ENCODE data around the gene MECP2.
A peak's percentile ranks its signal among the peaks of the same experiment; 100 is the strongest.
"Not testable (repeated sequence)": the region's sequence is repeated elsewhere in the genome, so short reads cannot be mapped to it uniquely, and the experiment has no call there.

MECP2 gene

GRCh38 chrX:154097589-154098541, at the start of gene MECP2:
MECP2 (minus strand) TSS chrX:154097717.
- peak; percentile 65 for DNase-seq

- not testable (repeated sequence) for DNase-seq
These were observed 46.5 kb upstream of the MECP2 start, which contains the start of gene OPN1LW for GRCh38 chrX:154144010-154144409. OPN1LW (plus strand) TSS chrX:154144243; CDS start chrX:154144284, 41 bp downstream.

DNA sequence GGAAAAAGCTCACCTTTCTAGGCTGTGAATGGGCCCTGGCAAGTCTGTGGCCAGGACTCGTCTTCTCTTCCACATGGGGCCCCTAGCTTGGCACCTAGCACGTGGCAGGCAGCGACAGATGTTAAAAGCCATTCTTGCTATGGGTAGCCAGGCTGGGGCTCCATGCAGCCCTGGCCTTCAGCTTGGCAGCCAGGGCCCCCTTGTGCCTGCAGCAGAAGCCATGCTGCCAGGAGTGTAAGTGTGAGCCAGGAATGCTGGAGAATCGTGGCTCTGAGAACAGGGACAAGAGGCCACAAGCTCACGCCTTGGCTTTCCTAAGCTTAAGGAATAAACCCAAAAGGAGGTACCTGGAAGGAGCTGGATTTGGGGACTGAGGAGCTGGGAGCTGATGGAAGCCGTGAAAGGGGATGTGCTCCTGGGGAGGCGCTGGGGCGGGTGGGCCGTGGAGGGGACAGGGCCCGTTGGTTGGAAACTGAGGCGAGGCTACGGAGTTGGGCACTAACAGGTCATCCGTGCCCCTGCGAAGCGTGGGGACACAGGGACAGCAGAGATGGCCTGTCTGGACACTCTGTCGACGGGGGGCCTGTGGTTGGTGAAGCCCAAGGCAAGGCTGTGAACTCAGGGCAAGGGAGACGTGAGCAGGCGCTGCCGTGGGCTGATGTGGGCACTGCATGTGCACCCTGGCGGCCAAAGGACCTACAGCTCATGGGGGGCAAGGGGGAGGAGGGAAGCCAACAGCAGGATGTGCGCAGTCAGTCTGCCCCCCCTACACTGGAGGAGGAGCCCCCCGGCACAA, 45.6 kb upstream of the MECP2 start:
- DNase-seq: no peak

- no peak for DNase-seq
These were observed 44.9 kb upstream of the MECP2 start for GRCh38 chrX:154142386-154142785.

DNA sequence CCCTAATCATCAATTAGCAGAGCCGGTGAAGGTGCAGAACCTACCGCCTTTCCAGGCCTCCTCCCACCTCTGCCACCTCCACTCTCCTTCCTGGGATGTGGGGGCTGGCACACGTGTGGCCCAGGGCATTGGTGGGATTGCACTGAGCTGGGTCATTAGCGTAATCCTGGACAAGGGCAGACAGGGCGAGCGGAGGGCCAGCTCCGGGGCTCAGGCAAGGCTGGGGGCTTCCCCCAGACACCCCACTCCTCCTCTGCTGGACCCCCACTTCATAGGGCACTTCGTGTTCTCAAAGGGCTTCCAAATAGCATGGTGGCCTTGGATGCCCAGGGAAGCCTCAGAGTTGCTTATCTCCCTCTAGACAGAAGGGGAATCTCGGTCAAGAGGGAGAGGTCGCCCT, 43.2 kb upstream of the MECP2 start:
- DNase-seq: no peak

- no peak for DNase-seq
These were observed 42.7 kb upstream of the MECP2 start for GRCh38 chrX:154140206-154140605.

- DNase-seq: no peak
These were observed 41.3 kb upstream of the MECP2 start for GRCh38 chrX:154138857-154139256.

GRCh38 chrX:154136627-154137161, 39.2 kb upstream of the MECP2 start:
- no peak for DNase-seq

DNA sequence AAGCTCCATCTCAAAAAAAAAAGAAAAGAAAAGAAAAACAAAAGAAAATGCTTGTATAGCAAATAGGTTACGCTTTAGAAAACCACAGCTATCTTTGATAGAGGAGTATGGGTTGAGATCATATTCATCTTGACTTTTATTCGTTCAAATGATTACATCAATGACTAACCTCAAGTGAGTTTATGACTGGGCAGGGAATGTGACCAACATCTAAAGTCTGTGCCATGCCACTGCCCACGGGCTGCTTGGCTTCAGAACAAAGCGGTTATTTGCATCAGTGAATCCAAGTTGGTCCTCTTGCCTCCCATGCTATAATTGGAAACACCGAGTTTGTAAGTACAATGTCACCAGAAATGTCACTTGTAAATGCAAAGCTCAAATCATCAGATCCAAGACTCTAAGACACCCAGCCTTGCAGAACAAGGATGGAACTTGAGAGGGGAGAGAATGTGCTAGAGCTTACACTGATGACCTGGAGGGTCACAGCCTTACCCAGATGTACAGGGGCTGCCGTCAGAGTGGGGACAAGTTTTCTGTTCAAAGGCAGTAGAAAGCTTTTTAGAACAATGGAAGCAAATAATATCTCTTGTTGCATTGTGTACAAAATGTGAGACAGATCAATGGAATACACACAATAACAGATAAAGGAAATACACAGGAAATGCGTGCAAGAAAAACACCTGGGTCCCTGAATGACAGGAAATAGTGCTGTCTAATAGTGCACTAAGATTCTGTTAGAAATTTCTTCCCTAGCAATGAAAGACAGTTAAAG, 38.1 kb upstream of the MECP2 start:
- DNase-seq: no peak

DNA sequence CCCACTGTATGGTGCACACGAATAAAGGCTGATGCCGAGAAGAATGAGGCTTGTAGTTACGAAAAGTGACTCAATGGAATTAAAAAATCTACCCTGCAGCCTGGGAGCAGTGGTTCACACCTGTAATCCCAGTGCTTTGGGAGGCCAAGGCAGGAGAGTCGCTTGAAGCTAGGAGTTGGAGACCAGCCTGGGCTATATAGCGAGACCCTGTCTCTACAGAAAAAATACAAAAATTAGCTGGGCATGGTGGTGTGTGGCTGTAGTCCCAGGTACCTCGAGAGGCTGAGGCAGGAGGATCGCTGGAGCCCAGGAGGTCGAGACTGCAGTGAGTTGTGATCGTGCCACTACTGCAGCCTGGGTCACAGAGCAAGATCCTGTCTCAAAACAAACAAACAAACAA, 34.8 kb upstream of the MECP2 start:
- DNase-seq: no peak

DNA sequence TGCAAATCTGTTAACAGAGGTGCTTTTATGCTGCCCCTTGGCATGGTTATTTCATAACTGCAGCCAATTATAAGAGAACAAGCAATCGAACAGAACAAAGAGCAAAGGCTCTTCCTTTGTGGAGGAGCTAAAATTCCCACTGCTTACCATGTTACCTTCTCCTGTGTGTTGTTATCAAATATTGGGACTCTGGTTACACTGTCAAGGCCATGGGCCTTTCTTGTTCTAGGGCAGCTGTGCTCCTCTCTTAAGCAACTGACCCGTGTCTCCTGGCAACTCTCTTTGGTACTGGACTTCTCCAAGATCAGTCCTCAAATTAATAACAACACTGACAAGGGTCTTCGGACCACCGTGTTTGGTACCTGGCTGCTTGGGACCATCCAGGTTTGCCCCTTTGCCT, 34.4 kb upstream of the MECP2 start:
- no peak for DNase-seq

- DNase-seq: no peak
These were observed 28.6 kb upstream of the MECP2 start for GRCh38 chrX:154126101-154126500.

GRCh38 chrX:154125391-154126040, 28.0 kb upstream of the MECP2 start:
- DNase-seq: no peak

GRCh38 chrX:154123241-154124219, 26.0 kb upstream of the MECP2 start:
- DNase-seq: no peak

- no peak for DNase-seq
These were observed 24.4 kb upstream of the MECP2 start for GRCh38 chrX:154121961-154122360.

DNA sequence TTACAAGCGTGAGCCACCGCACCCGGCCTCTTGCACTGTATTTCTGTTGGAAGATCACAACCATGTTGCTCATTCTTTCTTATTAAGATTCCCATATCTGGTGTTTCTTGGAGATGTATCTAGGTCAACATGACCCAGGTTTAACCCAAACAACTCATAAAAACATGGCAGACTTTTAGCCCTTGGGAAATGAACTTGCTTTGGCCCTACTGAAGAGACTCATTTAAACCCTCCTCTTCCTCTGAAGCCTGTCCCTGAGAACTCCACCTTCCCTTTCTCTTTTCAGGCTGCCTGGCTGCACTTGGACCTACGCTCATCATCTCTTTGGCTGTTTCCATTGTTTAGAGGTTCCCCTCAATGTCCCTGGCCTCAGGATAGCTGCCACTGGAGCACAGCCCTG, 23.7 kb upstream of the MECP2 start:
- no peak for DNase-seq

- no peak for DNase-seq
These were observed 23.1 kb upstream of the MECP2 start for GRCh38 chrX:154120567-154120966.

GRCh38 chrX:154117566-154117965, 20.0 kb upstream of the MECP2 start:
- no peak for DNase-seq

DNA sequence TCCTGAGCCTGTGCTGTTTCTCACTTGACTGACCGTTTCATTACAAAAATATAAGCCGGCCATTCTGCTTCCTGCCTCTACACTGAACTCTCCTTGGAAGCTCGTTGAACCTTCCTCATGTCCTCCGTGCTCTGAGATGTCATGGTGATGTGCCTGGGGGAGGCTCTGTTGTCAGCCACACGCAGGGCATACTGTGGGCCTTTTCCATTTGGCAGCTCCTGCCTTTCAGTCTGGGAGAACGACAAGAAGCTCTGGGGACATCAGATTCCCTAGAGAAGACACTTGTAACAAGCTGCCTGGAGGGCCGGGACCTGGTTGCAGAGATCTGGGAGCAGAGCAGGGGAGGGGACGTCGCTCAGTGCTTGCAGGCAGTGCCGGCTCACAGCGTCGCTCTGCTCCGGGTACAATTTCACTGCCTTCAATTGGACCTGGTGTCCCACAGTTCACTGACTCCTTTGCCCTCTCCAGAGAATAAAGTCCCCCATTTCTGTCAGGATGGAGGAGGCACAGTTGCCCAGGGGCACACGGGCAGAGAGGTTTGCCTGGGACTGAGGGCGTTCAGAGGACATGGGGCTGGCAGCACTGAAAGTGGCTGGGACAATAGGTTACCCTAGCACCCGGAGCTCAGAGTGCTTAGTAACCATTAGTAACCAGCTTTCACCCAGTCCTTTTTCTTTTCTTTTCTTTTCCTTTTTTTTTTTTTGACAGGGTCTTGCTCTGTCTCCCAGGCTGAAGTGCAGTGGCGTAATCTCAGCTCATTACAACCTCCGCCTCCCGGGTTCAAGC, 19.1 kb upstream of the MECP2 start:
- no peak for DNase-seq

GRCh38 chrX:154115750-154116149, 18.2 kb upstream of the MECP2 start:
- no peak for DNase-seq

All from GOT3 (cell line).